Retinal pigment epithelial cell (primary cell): ENCODE measurements around the gene PCDH12.

ENCODE experiments used
- DNase-seq: peaks from one replicate; pipeline ENCODE4 v3.0.0-alpha.2; 2010; ENCODE audit warnings: low read depth
- H3K4me3 ChIP-seq: 2 replicates; pipeline ENCODE4 v1.5.1; 2011; ENCODE audit warnings: mild to moderate bottlenecking, low read length, control low read depth, moderate library complexity
- TF ChIP-seq, protein P1 (sequence below): conservative IDR thresholded peaks from 2 replicates; pipeline ENCODE4 v1.5.1; 2011; ENCODE audit warnings: low read depth, low read length, control low read depth, inconsistent platforms

PCDH12 gene

DNA sequence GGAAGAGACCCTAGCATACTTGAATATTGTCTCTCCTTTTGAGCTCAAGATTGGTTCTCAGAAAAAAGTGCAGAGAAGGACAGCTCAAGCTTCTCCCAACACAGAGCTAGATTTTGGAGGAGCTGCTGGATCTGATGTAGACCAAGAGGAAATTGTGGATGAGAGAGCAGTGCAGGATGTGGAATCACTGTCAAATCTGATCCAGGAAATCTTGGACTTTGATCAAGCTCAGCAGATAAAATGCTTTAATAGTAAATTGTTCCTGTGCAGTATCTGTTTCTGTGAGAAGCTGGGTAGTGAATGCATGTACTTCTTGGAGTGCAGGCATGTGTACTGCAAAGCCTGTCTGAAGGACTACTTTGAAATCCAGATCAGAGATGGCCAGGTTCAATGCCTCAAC is 20.4 kb upstream of the PCDH12 start:
- DNase-seq, result no peak
- no peak overlapping the region for H3K4me3 ChIP-seq
- TF ChIP-seq, protein P1, sequence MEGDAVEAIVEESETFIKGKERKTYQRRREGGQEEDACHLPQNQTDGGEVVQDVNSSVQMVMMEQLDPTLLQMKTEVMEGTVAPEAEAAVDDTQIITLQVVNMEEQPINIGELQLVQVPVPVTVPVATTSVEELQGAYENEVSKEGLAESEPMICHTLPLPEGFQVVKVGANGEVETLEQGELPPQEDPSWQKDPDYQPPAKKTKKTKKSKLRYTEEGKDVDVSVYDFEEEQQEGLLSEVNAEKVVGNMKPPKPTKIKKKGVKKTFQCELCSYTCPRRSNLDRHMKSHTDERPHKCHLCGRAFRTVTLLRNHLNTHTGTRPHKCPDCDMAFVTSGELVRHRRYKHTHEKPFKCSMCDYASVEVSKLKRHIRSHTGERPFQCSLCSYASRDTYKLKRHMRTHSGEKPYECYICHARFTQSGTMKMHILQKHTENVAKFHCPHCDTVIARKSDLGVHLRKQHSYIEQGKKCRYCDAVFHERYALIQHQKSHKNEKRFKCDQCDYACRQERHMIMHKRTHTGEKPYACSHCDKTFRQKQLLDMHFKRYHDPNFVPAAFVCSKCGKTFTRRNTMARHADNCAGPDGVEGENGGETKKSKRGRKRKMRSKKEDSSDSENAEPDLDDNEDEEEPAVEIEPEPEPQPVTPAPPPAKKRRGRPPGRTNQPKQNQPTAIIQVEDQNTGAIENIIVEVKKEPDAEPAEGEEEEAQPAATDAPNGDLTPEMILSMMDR, result no peak

DNA sequence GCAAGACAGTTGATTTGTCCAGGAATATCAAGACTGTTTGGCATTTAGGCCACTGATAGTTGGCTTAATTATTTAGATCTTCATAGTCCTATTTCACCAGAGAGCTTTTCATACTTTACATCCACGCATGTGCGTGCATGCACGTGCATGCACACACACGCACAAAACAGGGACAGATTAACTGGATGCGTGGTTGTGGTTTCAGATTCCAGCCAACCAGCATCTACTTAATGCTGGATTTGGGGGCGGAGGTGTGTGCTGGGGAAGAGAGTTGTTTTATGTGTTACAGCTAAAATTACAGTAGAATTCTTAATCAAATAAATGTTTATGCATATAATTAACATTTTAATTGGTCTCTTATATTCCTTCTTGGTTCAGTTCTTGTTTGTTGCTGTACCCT is 18.2 kb upstream of the PCDH12 start:
- DNase-seq, result no peak
- TF ChIP-seq, protein P1, result no peak
- no peak overlapping the region for H3K4me3 ChIP-seq

DNA sequence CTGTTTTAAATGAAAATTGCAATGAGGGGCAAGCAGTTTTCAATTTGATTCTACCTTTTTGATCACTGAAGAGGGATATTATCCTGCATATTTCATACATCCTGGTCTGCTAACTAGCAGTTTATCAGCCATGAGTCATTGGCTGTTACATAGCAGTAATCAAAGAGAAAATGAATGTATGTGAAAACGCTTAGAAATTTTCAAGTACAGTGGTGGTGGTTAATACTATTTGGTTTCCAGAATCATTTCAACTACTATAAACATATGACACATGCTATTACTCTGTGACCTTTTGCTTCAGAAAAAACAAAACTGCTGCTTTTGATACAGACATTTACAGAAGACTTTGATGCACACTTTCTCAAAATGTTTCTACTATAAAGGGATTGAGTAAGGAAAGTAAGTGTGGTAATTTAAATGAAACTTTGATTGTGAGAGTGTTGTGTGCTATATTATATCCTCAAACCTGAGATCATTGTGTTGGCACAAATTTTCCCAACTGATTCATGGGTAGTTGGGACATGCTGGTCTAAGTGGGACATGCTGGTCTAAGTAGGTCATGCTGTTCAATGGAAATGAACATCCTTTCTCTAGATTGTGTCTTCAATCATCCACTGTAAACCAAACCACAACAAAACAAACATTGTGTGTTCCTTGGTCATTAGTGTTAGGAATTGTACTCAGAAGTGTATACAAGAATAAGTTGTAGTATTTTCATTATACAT is 16.0 kb upstream of the PCDH12 start:
- no peak for DNase-seq
- TF ChIP-seq, protein P1, result no peak
- no peak overlapping the region for H3K4me3 ChIP-seq

DNA sequence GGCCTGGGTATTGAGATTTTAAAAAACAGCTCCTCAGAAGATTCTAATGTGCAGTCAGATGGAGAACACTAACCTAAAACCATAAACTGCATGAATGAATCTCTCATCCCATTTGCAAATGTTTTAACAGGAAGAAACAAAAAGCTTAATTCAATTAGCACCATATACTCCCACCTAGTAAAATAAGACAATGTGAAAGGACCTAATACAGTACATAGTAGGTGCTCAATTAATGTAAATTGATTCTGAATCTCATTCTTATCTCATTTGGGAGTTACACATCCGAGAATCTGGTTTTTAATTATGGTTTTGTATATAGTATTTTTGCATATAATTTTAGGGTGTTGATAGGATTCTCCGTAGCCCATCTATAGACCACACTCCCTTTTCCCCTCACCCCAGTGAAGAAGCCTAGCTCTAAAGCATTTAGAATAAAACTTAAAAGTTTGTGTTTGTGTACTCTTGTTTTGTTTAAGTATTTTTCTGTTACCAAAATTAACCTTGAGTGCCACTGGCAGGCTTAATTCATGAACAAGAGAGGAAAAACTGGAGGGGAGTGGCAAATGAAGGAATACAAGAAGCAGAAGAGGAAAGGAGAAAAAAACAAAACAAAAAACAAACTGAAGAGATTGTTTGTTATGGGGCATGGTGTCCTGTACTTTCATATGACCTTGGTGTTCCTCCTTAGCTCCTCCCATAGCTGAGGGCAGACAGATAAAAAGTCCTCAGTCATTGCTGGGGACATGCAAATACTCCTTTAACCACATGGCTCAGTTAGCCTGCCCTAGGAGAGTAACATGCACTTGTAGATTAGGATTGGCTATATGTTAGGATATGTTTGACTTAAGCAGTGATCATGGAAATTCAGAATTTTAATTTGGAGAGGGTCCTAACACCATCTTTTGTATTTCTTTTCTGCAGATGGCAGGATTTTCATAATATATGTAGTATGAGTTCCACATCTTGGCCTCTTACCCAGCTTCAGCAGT is 12.1 kb upstream of the PCDH12 start:
- DNase-seq, result no peak
- peak overlapping the region; percentile 60 for H3K4me3 ChIP-seq
- TF ChIP-seq, protein P1, result no peak

DNA sequence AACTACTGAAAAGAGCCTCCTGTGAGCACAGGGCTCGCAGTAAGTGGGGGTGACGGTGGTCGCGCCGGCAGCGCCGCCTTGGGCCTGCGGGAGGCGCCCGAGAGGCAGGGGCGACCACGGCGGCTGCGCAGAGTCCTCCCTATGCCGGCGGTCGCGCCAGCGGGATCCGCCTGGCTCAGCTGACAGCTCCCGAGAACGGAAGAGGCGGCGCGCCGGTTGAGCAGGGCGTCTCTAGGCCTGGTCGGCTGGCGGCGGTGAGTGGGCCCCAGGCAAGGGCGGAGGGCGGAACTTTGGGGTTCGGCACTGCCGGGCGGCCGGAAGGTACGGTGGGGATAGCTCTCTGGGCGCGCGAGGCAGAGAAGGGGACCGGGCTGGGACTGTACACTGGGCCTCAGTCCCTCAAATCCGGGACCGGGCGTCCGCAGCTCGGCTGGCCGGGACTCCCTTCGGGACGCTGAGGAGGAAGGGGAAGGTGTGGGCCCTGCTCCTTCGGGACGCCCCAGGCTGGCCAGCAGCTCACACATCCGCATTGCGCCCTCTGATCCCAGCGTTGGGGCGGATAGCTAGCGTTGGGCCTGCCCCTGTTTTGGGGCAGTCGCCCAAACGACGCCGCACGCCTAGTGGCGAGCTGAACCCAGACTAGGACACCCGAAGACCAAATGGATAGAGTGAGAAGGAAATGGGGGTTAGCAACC is 11.1 kb upstream of the PCDH12 start, which contains the start of gene RNF14:
Gene RNF14 (plus strand): TSS at position 192 of the 695 bp plus-strand sequence. CDS start 4,484 bp downstream, outside the sequence.
- TF ChIP-seq, protein P1, result peak; percentile 68
- peak; percentile 74 for DNase-seq
- peak within 1 kb of the TSS; percentile 60 for H3K4me3 ChIP-seq

DNA sequence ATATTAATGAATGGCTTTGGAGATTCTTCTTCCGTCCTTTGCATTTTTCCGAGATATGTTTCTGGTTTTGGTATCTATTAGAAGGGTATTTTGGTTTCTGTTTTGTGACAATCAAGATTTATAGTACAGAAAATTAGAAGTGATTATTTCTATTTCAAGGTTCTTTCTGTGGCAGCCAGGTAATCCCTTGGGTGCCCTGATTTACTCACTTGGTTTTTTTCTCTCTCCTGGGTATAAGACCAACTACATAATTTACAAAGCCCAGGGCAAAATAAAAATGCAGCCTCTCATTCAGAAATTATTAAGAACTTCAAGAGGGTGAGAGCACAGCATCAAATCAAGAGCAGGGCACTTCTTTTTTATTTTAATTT is 8.9 kb upstream of the PCDH12 start:
- no peak for DNase-seq
- TF ChIP-seq, protein P1, result no peak

More for the DNA sequence above, 8.9 kb upstream of the PCDH12 start:
- H3K4me3 ChIP-seq, result no peak overlapping the region
